Tibial nerve (tissue), 3 donors: ENCODE measurements around the gene RAD51C.
"Not testable (repeated sequence)": the region's sequence is repeated elsewhere in the genome, so short reads cannot be mapped to it uniquely, and the experiment has no call there.

Experiments
- POLR2A ChIP-seq, 2 donors: fragments of 450-650 bp; IDR thresholded peaks; one replicate each; pipeline ENCODE4 v1.6.1; 2017; ENCODE audit warnings: antibody characterized with exemption in 2 of 2, mild to moderate bottlenecking in 2 of 2, moderate library complexity in 2 of 2
- TF ChIP-seq, protein P1 (sequence below), 5 experiments: fragments of 200-600 bp in 3 of 5; fragments of 450-650 bp in 2 of 5; sonication (generic) in 3 of 5; IDR thresholded peaks; one replicate each; pipeline ENCODE4 v1.5.1; 2016 to 2019; ENCODE audit warnings: antibody characterized with exemption in 5 of 5, mild to moderate bottlenecking in 3 of 5, moderate library complexity in 2 of 5

DNA sequence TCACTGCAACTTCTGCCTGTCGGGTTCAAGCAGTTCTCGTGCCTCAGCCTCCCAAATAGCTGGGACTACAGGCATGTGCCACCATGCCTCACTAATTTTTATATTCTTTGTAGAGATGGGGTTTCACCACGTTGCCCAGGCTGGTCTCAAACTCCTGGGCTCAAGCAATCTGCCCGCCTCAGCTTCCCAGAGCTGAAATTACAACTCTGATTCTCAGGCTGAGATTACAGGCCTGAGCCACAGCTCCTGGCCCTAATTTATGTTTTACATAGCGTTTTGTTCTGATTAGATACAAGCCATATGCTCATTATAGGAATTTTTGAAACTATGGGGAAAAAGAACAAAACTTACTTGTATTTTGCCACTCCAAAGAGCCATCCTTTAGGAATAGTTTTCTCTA lies 86.1 kb downstream of the RAD51C start:
- TF ChIP-seq POLR2A (IDR thresholded peaks at IDR 0.05) = not testable (repeated sequence)
- TF ChIP-seq, protein P1, sequence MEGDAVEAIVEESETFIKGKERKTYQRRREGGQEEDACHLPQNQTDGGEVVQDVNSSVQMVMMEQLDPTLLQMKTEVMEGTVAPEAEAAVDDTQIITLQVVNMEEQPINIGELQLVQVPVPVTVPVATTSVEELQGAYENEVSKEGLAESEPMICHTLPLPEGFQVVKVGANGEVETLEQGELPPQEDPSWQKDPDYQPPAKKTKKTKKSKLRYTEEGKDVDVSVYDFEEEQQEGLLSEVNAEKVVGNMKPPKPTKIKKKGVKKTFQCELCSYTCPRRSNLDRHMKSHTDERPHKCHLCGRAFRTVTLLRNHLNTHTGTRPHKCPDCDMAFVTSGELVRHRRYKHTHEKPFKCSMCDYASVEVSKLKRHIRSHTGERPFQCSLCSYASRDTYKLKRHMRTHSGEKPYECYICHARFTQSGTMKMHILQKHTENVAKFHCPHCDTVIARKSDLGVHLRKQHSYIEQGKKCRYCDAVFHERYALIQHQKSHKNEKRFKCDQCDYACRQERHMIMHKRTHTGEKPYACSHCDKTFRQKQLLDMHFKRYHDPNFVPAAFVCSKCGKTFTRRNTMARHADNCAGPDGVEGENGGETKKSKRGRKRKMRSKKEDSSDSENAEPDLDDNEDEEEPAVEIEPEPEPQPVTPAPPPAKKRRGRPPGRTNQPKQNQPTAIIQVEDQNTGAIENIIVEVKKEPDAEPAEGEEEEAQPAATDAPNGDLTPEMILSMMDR (IDR thresholded peaks at IDR 0.05) = not testable (repeated sequence)
